Trophoblast cell (in vitro differentiated cells and primary cell): ENCODE results near the gene NXPH3.

ENCODE experiments used
- DNase-seq, 2 donors: peaks; one replicate each; pipeline ENCODE4 v3.0.0-alpha.2; 2016
- H2AFZ ChIP-seq: 2 replicates; pipeline ENCODE4 v1.6.1; 2013; ENCODE audit warnings: low read length, moderate library complexity, mild to moderate bottlenecking; ENCODE audit not compliant: insufficient read depth, poor library complexity
- H2AK5ac ChIP-seq: 2 replicates; pipeline ENCODE4 v1.6.1; 2013; ENCODE audit warnings: mild to moderate bottlenecking, low read length
- H2BK120ac ChIP-seq: 2 replicates; pipeline ENCODE4 v1.6.1; 2013; ENCODE audit warnings: low read length, mild to moderate bottlenecking, moderate library complexity; ENCODE audit not compliant: insufficient read depth, poor library complexity
- H2BK12ac ChIP-seq: 2 replicates; pipeline ENCODE4 v1.6.1; 2013; ENCODE audit warnings: mild to moderate bottlenecking, low read length, moderate library complexity
- H2BK5ac ChIP-seq: 2 replicates; pipeline ENCODE4 v1.6.1; 2013; ENCODE audit warnings: low read length, low read depth, moderate library complexity, mild to moderate bottlenecking; ENCODE audit not compliant: poor library complexity
- H3K14ac ChIP-seq: 2 replicates; pipeline ENCODE4 v1.6.1; 2013; ENCODE audit warnings: mild to moderate bottlenecking, low read length
- H3K18ac ChIP-seq: 2 replicates; pipeline ENCODE4 v1.6.1; 2013; ENCODE audit warnings: mild to moderate bottlenecking, low read length
- H3K23ac ChIP-seq: 2 replicates; pipeline ENCODE4 v1.6.1; 2013; ENCODE audit warnings: low read length
- H3K27ac ChIP-seq: 2 replicates; pipeline ENCODE4 v1.5.1; 2013; ENCODE audit warnings: low read depth, mild to moderate bottlenecking, inconsistent platforms, low read length, moderate library complexity
- H3K27me3 ChIP-seq: 2 replicates; pipeline ENCODE4 v1.6.1; 2013; ENCODE audit warnings: inconsistent platforms, mild to moderate bottlenecking, low read length, moderate library complexity; ENCODE audit not compliant: insufficient read depth
- H3K36me3 ChIP-seq, 2 experiments: 1 replicate in 1 of 2; 2 replicates in 1 of 2; pipeline ENCODE4 v1.6.1; 2013; ENCODE audit warnings: low read length in 2 of 2, mild to moderate bottlenecking in 2 of 2, moderate library complexity in 1 of 2; ENCODE audit not compliant: insufficient read depth in 2 of 2, control insufficient read depth in 1 of 2
- H3K4ac ChIP-seq: 2 replicates; pipeline ENCODE4 v1.6.1; 2013; ENCODE audit warnings: low read depth, mild to moderate bottlenecking, low read length, moderate library complexity
- H3K4me1 ChIP-seq, 2 experiments: 1 replicate in 1 of 2; 2 replicates in 1 of 2; pipeline ENCODE4 v1.6.1; 2013; ENCODE audit warnings: low read length in 2 of 2, mild to moderate bottlenecking in 2 of 2, moderate library complexity in 1 of 2; ENCODE audit not compliant: insufficient read depth in 2 of 2, control insufficient read depth in 1 of 2
- H3K4me2 ChIP-seq: 2 replicates; pipeline ENCODE4 v1.6.1; 2013; ENCODE audit warnings: inconsistent platforms, mild to moderate bottlenecking, low read length, moderate library complexity
- H3K4me3 ChIP-seq: 2 replicates; pipeline ENCODE4 v1.5.1; 2013; ENCODE audit warnings: mild to moderate bottlenecking, low read depth, low read length, inconsistent platforms
- H3K79me1 ChIP-seq: one replicate; pipeline ENCODE4 v1.6.1; 2013; ENCODE audit warnings: low read length
- H3K79me2 ChIP-seq: 2 replicates; pipeline ENCODE4 v1.6.1; 2013; ENCODE audit warnings: low read length, mild to moderate bottlenecking; ENCODE audit not compliant: control insufficient read depth, insufficient read depth, poor library complexity
- H3K9ac ChIP-seq: 2 replicates; pipeline ENCODE4 v1.6.1; 2013; ENCODE audit warnings: mild to moderate bottlenecking, low read length
- H3K9me3 ChIP-seq: 2 replicates; pipeline ENCODE4 v1.6.1; 2013; ENCODE audit warnings: low read depth, mild to moderate bottlenecking, control low read depth, inconsistent platforms, low read length; ENCODE audit not compliant: insufficient read depth
- H4K12ac ChIP-seq: 2 replicates; pipeline ENCODE4 v1.6.1; 2013; ENCODE audit warnings: low read depth, mild to moderate bottlenecking, low read length, moderate library complexity
- H4K8ac ChIP-seq: 2 replicates; pipeline ENCODE4 v1.6.1; 2013; ENCODE audit warnings: low read depth, mild to moderate bottlenecking, low read length, moderate library complexity
- H4K91ac ChIP-seq: one replicate; pipeline ENCODE4 v1.6.1; 2013; ENCODE audit warnings: low read depth, mild to moderate bottlenecking, low read length, moderate library complexity
- WGBS: extraction: QIAGEN DNeasy Blood & Tissue Kit; methylation state at CpG from one replicate; pipeline ENCODE4 v1.1.7; 2013; ENCODE audit warnings: missing lambda C conversion rate; ENCODE audit not compliant: insufficient read length, insufficient coverage; ENCODE audit errors: extremely low coverage; 5-methylcytosine and 5-hydroxymethylcytosine counted together

Gene NXPH3

GRCh38 chr17:49581648-49581998, 6.0 kb downstream of the NXPH3 start:
- Histone ChIP-seq H3K4me3 (no peak overlapping the region), H3K4me2 (no peak overlapping the region), H3K4ac (no peak overlapping the region), H3K27me3 (no peaks in the 10 kb centered on the region), H4K12ac (no peak overlapping the region), H2BK12ac (no peak overlapping the region), H4K8ac (no peak overlapping the region), H3K79me2 (peaks cover 4% of the 10 kb centered on the region), H2AFZ (no peak overlapping the region), H2AK5ac (no peak overlapping the region), H2BK5ac (no peak overlapping the region), H3K79me1 (no peaks in the 10 kb centered on the region), H4K91ac (no peak overlapping the region), H3K18ac (no peak overlapping the region), H2BK120ac (no peak overlapping the region), H3K9me3 (peaks cover 4% of the 10 kb centered on the region), H3K14ac (no peak overlapping the region), H3K9ac (no peak overlapping the region), H3K23ac (no peak overlapping the region), H3K27ac (no peak overlapping the region), H3K36me3 (no peaks in the 10 kb centered on the region), H3K4me1 (peaks cover 6 to 7% of the 10 kb centered on the region in 2 experiments)
- no peak for DNase-seq
- WGBS: no CpG with 5 or more reads among the region's 6 CpGs

- Histone ChIP-seq H3K9ac (no peak overlapping the region), H3K36me3 (no peaks in the 10 kb centered on the region), H4K12ac (no peak overlapping the region), H3K79me1 (no peaks in the 10 kb centered on the region), H3K27me3 (no peaks in the 10 kb centered on the region), H3K23ac (no peak overlapping the region), H4K91ac (no peak overlapping the region), H3K27ac (no peak overlapping the region), H2BK120ac (no peak overlapping the region), H3K9me3 (peaks cover 4% of the 10 kb centered on the region), H2AFZ (no peak overlapping the region), H2BK12ac (no peak overlapping the region), H3K4me2 (no peak overlapping the region), H3K14ac (no peak overlapping the region), H3K18ac (no peak overlapping the region), H3K79me2 (no peaks in the 10 kb centered on the region), H3K4me1 (peaks cover 1 to 2% of the 10 kb centered on the region in 2 experiments), H3K4me3 (no peak overlapping the region), H2BK5ac (no peak overlapping the region), H2AK5ac (no peak overlapping the region), H4K8ac (no peak overlapping the region), H3K4ac (no peak overlapping the region)
- no CpG with 5 or more reads among the region's 12 CpGs for WGBS
- DNase-seq: no peak
Observed at GRCh38 chr17:49582055-49582722, 6.5 kb downstream of the NXPH3 start.

GRCh38 chr17:49582789-49583188, 7.1 kb downstream of the NXPH3 start:
- WGBS: no CpG with 5 or more reads among the region's 8 CpGs
- H3K18ac ChIP-seq: no peak overlapping the region
- peaks cover 4% of the 10 kb centered on the region for H3K9me3 ChIP-seq

GRCh38 chr17:49583226-49583625, 7.6 kb downstream of the NXPH3 start:
- H3K23ac ChIP-seq: no peak overlapping the region
- peaks cover 0 to 2% of the 10 kb centered on the region in 2 experiments for H3K4me1 ChIP-seq
- peaks cover 4% of the 10 kb centered on the region for H3K9me3 ChIP-seq
- H2BK120ac ChIP-seq: no peak overlapping the region
- no peaks in the 10 kb centered on the region for H3K27me3 ChIP-seq
- no peak overlapping the region for H2AK5ac ChIP-seq
- H3K79me1 ChIP-seq: no peaks in the 10 kb centered on the region
- no peak overlapping the region for H4K8ac ChIP-seq
- H2BK5ac ChIP-seq: no peak overlapping the region
- no peaks in the 10 kb centered on the region for H3K79me2 ChIP-seq
- no peak overlapping the region for H3K14ac ChIP-seq
- no peak overlapping the region for H3K9ac ChIP-seq
- H2BK12ac ChIP-seq: no peak overlapping the region
- H2AFZ ChIP-seq: no peak overlapping the region
- no peak overlapping the region for H3K4me2 ChIP-seq
- WGBS: no CpG with 5 or more reads among the region's 5 CpGs
- H3K4ac ChIP-seq: no peak overlapping the region
- H3K27ac ChIP-seq: no peak overlapping the region
- H4K91ac ChIP-seq: no peak overlapping the region
- no peak overlapping the region for H3K4me3 ChIP-seq
- no peak overlapping the region for H3K18ac ChIP-seq
- peaks cover 0 to 2% of the 10 kb centered on the region in 2 experiments for H3K36me3 ChIP-seq
- no peak for DNase-seq
- no peak overlapping the region for H4K12ac ChIP-seq

More at GRCh38 chr17:49582789-49583188, 7.1 kb downstream of the NXPH3 start:
- Histone ChIP-seq H4K91ac (no peak overlapping the region), H3K9ac (no peak overlapping the region), H2BK12ac (no peak overlapping the region), H2AFZ (no peak overlapping the region), H3K14ac (no peak overlapping the region), H3K4ac (no peak overlapping the region), H3K79me2 (no peaks in the 10 kb centered on the region), H3K4me2 (no peak overlapping the region), H4K8ac (no peak overlapping the region), H4K12ac (no peak overlapping the region), H2AK5ac (no peak overlapping the region), H3K36me3 (peaks cover 0 to 2% of the 10 kb centered on the region in 2 experiments), H3K79me1 (no peaks in the 10 kb centered on the region), H3K27ac (no peak overlapping the region), H2BK120ac (no peak overlapping the region), H3K23ac (no peak overlapping the region), H3K4me1 (peaks cover 0 to 2% of the 10 kb centered on the region in 2 experiments), H3K4me3 (no peak overlapping the region), H2BK5ac (no peak overlapping the region), H3K27me3 (no peaks in the 10 kb centered on the region)
- DNase-seq: no peak
